Heart left ventricle (tissue), 16 donors: ENCODE results near the gene SHPK. TPM values are rescaled to one million over a fixed set of nuclear protein-coding genes. Genes with fewer than 3 reads are reported as not detected.

Experiments
- ATAC-seq, 4 donors: fragments of 200-7000 bp; cut with Tn5 transposase; one replicate each; pipeline ENCODE4 v1.9.1; 2020 to 2022; ENCODE audit warnings: moderate library complexity in 4 of 4, mild to moderate bottlenecking in 3 of 4, moderate number of reproducible peaks in 1 of 4
- DNase-seq, 5 donors: peaks; one replicate each; pipeline ENCODE4 v3.0.0-alpha.2; 2020
- H3K27ac ChIP-seq, 12 donors: fragments of 200-600 bp; sonication (generic) in 4 of 12; one replicate each; pipeline versions ENCODE4 v1.5.0 to v1.8.0; 2016 to 2022; ENCODE audit warnings: mild to moderate bottlenecking in 2 of 12
- H3K27me3 ChIP-seq, 9 donors: fragments of 200-600 bp; sonication (generic) in 2 of 9; one replicate each; pipeline versions ENCODE4 v1.5.1 to v1.8.0; 2016 to 2022; ENCODE audit warnings: mild to moderate bottlenecking in 3 of 9
- H3K36me3 ChIP-seq, 9 donors: fragments of 200-600 bp; sonication (generic) in 2 of 9; one replicate each; pipeline versions ENCODE4 v1.5.0 to v1.8.0; 2018 to 2022; ENCODE audit warnings: mild to moderate bottlenecking in 2 of 9
- H3K4me1 ChIP-seq, 12 donors: fragments of 200-600 bp; sonication (generic) in 4 of 12; one replicate each; pipeline versions ENCODE4 v1.5.0 to v1.8.0; 2016 to 2022; ENCODE audit warnings: mild to moderate bottlenecking in 3 of 12
- H3K4me3 ChIP-seq, 12 donors: fragments of 200-600 bp; sonication (generic) in 4 of 12; one replicate each; pipeline versions ENCODE4 v1.5.0 to v1.8.0; 2017 to 2022; ENCODE audit warnings: mild to moderate bottlenecking in 9 of 12, moderate library complexity in 4 of 12
- H3K9me3 ChIP-seq, 12 donors: fragments of 200-600 bp; sonication (generic) in 4 of 12; one replicate each; pipeline versions ENCODE4 v1.5.0 to v1.8.0; 2016 to 2022; ENCODE audit warnings: mild to moderate bottlenecking in 1 of 12
- POLR2A ChIP-seq, 2 donors: fragments of 450-650 bp; IDR thresholded peaks; one replicate each; pipeline ENCODE4 v1.6.1; 2017; ENCODE audit warnings: antibody characterized with exemption in 2 of 2, mild to moderate bottlenecking in 2 of 2, moderate library complexity in 2 of 2
- WGBS, 4 donors: extraction: QIAGEN DNeasy Blood & Tissue Kit in 2 of 4; methylation state at CpG; one replicate each; pipeline versions ENCODE4 v1.1.5 to v1.1.7; 2013 to 2018; 5-methylcytosine and 5-hydroxymethylcytosine counted together
- intact Hi-C, 10 donors: fragments of 100-400 bp; cut with DNase I; formaldehyde crosslinking; loops; one replicate each; pipeline versions ENCODE4 v1.11.1 to v1.14.2; 2022
- polyA plus RNA-seq, 2 donors: library from polyadenylated mRNA; stranded (reverse); fragments of 200-250 nt; gene quantifications; one replicate each; pipeline ENCODE4 v1.2.3, GENCODE V29; 2013
- total RNA-seq, 9 donors: library from RNA; depleted of rRNA in 2 of 9; stranded (reverse); fragments of >200 nt in 2 of 9; fragmentation: NEBNext Ultra II Directional in 3 of 9; extraction: Animal tissue kit (Norgen Biotek cat#: 25700) in 3 of 9; gene quantifications; one replicate each; pipeline versions ENCODE4 v1.1.0 to v1.2.4, GENCODE V29; 2016 to 2023
- TF ChIP-seq, protein P1 (sequence below), 12 donors: fragments of 200-600 bp; sonication (generic) in 4 of 12; IDR thresholded peaks; one replicate each; pipeline versions ENCODE4 v1.5.0 to v1.8.0; 2018 to 2022; ENCODE audit warnings: antibody characterized with exemption in 12 of 12, mild to moderate bottlenecking in 5 of 12
- donor health status: ischemic (EF 13 %, LVEDD 7.1; RV severe dilation, severe dysfunction).
- donor health status: healthy with polysubstance abuse.
- donor health status: DM: no; HTN: yes; CAD: no.
- donor health status: DM: no; HTN: no; CAD: no.
- donor health status: ischemic (EF 25% LVEDD 6.9; RV normal size, moderate dysfunction).
- donor health status: ischemic (EF 25% LVEDD 5.7; RV mildly dilated, moderate dysfunction).
- donor health status: healthy.
- donor health status: DM: yes; HTN: yes; CAD: no.
- donor health status: ischemic (EF 35%, LVEDD 5.7; RV mildly dilated, moderate dysfunction).
- donor health status: nonischemic (EF 11% LVEDD 7.7; RV severe dilation, severe dysfunction).
- donor health status: DM: yes; HTN: yes; CAD: no.
- donor health status: PGD.
- donor health status: ischemic (EF 29% LVEDD 5.4; RV normal size, mild dysfunction).
- donor health status: nonischemic (EF 23%, LVEDD 6.1; RV moderate dilation, normal function).

The SHPK gene
- total and polyA plus RNA-seq, 11 donors = 2.5 to 7.3 (median 3.6) TPM

DNA sequence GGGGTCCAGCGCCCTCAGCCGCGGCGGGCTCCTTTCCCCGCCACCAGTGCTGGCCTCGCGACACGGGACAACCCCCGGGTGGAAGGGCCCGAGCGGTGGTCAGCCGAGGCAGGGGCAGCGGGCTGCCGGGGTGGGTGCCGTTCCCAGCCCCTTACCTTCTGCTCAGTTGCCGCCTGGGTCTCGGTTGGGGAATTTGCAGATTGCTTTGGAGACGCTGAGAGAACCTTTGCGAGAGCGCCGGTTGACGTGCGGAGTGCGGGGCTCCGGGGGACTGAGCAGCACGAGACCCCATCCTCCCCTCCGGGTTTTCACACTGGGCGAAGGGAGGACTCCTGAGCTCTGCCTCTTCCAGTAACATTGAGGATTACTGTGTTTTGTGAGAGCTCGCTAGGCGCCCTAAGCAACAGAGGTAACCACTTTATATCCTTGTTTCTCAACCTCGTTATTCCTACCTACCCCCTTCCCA lies 891 bp upstream of the SHPK start:
- ATAC-seq = no peak
- intact Hi-C loops = loop anchor here in 5 of 10 donors (1.0 to 10.0 kb wide), 4 partner anchors 31 to 588 kb away; partner anchors contain the start of genes EMC6 (in 2 of the 5) and TAX1BP3 (in 2 of the 5)
- 2% methylated on average over 20 to 31 of the region's 31 CpGs for WGBS, 4 donors

DNA sequence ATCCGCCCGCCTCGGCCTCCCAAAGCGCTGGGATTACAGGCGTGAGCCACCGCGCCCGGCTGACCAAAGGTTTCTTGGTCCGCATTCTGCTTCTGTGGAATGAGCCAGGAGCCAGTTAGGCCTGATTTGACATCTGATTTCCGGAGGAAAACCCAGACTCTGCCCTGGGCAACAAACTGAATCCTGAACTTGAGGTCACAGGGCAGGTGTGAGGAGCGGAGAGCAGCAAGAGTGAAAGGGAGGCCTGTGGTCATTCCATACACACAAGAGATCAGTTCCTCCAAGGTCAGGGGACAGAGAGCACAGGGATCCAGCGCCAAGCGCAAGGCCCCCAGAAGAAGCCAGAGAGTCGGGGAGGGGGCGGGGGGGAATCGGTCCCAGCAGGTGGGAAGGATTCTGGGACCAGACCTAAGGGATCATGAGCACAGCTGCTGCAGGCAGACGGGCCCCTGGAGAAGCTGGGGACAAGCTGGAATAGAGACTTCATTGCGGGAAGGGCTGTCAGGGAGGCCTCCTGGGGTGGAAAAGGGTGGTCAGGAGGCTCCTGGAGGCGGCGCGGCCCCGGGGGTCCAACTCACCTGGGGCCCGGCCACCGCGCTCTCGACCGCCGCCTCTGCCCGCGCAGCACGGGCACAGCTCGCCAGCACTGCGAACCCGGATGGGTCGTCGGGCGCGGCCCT lies 436 bp downstream of the SHPK start:
- peak overlapping the region; percentile 93 to 99 (median 96) for H3K27ac ChIP-seq
- DNase-seq = peak in 1 of 5 donors; percentile 47

More for the DNA sequence above, 891 bp upstream of the SHPK start:
- no peak for DNase-seq
- Histone ChIP-seq H3K4me3 (peak overlapping the region; percentile 78 to 100 (median 98)), H3K27me3 (no peaks in the 10 kb centered on the region), H3K36me3 (peaks cover 0 to 28% (median 3%) of the 10 kb centered on the region in 9 donors), H3K27ac (peak overlapping the region; percentile 93 to 99 (median 96)), H3K9me3 (no peaks in the 10 kb centered on the region), H3K4me1 (peaks cover 0 to 57% (median 34%) of the 10 kb centered on the region in 12 donors)
- TF ChIP-seq, protein P1, sequence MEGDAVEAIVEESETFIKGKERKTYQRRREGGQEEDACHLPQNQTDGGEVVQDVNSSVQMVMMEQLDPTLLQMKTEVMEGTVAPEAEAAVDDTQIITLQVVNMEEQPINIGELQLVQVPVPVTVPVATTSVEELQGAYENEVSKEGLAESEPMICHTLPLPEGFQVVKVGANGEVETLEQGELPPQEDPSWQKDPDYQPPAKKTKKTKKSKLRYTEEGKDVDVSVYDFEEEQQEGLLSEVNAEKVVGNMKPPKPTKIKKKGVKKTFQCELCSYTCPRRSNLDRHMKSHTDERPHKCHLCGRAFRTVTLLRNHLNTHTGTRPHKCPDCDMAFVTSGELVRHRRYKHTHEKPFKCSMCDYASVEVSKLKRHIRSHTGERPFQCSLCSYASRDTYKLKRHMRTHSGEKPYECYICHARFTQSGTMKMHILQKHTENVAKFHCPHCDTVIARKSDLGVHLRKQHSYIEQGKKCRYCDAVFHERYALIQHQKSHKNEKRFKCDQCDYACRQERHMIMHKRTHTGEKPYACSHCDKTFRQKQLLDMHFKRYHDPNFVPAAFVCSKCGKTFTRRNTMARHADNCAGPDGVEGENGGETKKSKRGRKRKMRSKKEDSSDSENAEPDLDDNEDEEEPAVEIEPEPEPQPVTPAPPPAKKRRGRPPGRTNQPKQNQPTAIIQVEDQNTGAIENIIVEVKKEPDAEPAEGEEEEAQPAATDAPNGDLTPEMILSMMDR (IDR thresholded peaks at IDR 0.05) = no peak
- no peak for TF ChIP-seq POLR2A (IDR thresholded peaks at IDR 0.05)

DNA sequence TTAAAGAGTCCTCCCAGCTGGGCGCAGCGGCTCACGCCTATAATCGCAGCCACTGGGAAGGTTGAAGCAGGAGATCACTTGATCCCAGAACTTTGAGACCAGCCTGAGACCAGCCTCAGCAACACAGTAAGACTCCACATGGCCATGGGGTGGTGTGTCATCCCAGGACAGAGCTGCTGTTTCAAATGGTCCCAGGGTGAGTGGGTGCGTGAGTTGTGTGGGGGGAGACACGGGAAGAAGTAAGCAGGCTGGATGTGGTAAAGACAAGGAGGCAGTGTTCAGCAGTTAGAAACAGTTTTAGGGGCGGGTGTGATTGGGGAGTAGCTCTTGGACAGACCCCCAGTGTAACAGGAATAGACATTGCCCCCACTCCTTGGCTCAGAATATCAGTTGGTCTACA lies 3.8 kb downstream of the SHPK start:
- intact Hi-C loops = loop anchor here in 2 of 10 donors (1.0 to 10.0 kb wide), 2 partner anchors 32 to 97 kb away; no protein-coding TSS in a partner anchor
- Histone ChIP-seq H3K27ac (no peak overlapping the region), H3K27me3 (no peaks in the 10 kb centered on the region), H3K4me3 (no peak overlapping the region), H3K36me3 (peaks cover 0 to 48% (median 28%) of the 10 kb centered on the region in 9 donors), H3K9me3 (no peaks in the 10 kb centered on the region), H3K4me1 (peaks cover 0 to 39% (median 16%) of the 10 kb centered on the region in 12 donors)
- WGBS, 4 donors = 93 to 99% (median 96%) methylated on average over 7 of the region's 7 CpGs
- DNase-seq (no peak), ATAC-seq (no peak)
- no peak for TF ChIP-seq POLR2A (IDR thresholded peaks at IDR 0.05)
- TF ChIP-seq, protein P1 (IDR thresholded peaks at IDR 0.05) = no peak

More for the DNA sequence above, 436 bp downstream of the SHPK start:
- TF ChIP-seq POLR2A (IDR thresholded peaks at IDR 0.05) = no peak
- TF ChIP-seq, protein P1 (IDR thresholded peaks at IDR 0.05) = no peak
- intact Hi-C loops = loop anchor here in 5 of 10 donors (1.0 to 10.0 kb wide), 4 partner anchors 33 to 587 kb away; partner anchors contain the start of genes EMC6 (in 2 of the 5) and TAX1BP3 (in 2 of the 5)
- 20 to 47% (median 21%) methylated on average over 18 to 38 of the region's 38 CpGs for WGBS, 4 donors
- Histone ChIP-seq H3K36me3 (peaks cover 0 to 28% (median 3%) of the 10 kb centered on the region in 9 donors), H3K4me3 (peak overlapping the region; percentile 78 to 100 (median 98)), H3K9me3 (no peaks in the 10 kb centered on the region), H3K4me1 (peaks cover 0 to 51% (median 28%) of the 10 kb centered on the region in 12 donors), H3K27me3 (no peaks in the 10 kb centered on the region)
- no peak for ATAC-seq

DNA sequence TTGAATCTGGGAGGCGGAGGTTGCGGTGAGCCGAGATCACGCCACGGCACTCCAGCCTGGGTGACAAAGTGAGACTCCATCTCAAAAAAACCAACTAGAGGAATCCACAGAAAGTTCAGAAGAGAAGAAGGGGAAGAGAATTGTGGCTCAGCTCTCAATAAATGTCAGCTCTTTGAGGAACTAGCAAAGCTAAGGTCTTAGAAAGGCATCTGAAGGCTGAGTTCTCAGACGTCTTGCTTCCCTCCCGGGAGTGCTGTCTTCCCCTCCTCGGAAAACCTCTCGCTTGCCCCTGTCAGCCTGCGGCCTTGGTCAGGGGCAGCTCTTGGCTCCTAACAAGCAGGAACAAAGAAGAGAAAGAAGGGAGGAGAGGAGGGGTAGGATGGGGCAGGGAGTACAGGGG lies 5.3 kb downstream of the SHPK start:
- intact Hi-C loops = loop anchor here in 2 of 10 donors (10.0 kb wide), 1 partner anchor 96 kb away; no protein-coding TSS in a partner anchor
- Histone ChIP-seq H3K27ac (no peak overlapping the region), H3K4me1 (peaks cover 0 to 37% (median 15%) of the 10 kb centered on the region in 12 donors), H3K9me3 (no peaks in the 10 kb centered on the region), H3K36me3 (peaks cover 0 to 64% (median 40%) of the 10 kb centered on the region in 9 donors), H3K4me3 (no peak overlapping the region), H3K27me3 (no peaks in the 10 kb centered on the region)
- ATAC-seq = no peak
- no peak for TF ChIP-seq POLR2A (IDR thresholded peaks at IDR 0.05)
- TF ChIP-seq, protein P1 (IDR thresholded peaks at IDR 0.05) = no peak
- DNase-seq = no peak
- WGBS, 4 donors = 77 to 86% (median 85%) methylated on average over 10 of the region's 10 CpGs
